Ectodermal cell (in vitro differentiated cells): ENCODE measurements around the gene CORO2A.

ENCODE experiments used
- H3K27ac ChIP-seq: 2 replicates; pipeline ENCODE4 v1.7.0; 2013; ENCODE audit warnings: mild to moderate bottlenecking, low read depth, low read length; ENCODE audit not compliant: insufficient read depth, poor library complexity, severe bottlenecking
- H3K27me3 ChIP-seq: 2 replicates; pipeline ENCODE4 v1.7.0; 2013; ENCODE audit warnings: mild to moderate bottlenecking, low read length; ENCODE audit not compliant: insufficient read depth, control insufficient read depth, poor library complexity, severe bottlenecking
- H3K36me3 ChIP-seq: one replicate; pipeline ENCODE4 v1.7.0; 2013; ENCODE audit warnings: low read length; ENCODE audit not compliant: control insufficient read depth, insufficient read depth
- H3K4me1 ChIP-seq: one replicate; pipeline ENCODE4 v1.7.0; 2013; ENCODE audit warnings: low read length; ENCODE audit not compliant: control insufficient read depth, insufficient read depth
- H3K4me3 ChIP-seq: 2 replicates; pipeline ENCODE4 v1.7.0; 2013; ENCODE audit warnings: low read depth, low read length, control low read depth; ENCODE audit not compliant: insufficient read depth
- H3K9me3 ChIP-seq: 2 replicates; pipeline ENCODE4 v1.7.0; 2013; ENCODE audit warnings: mild to moderate bottlenecking, low read length, moderate library complexity; ENCODE audit not compliant: control insufficient read depth
- WGBS, 2 experiments: methylation state at CpG; one replicate each; pipeline ENCODE4 v1.1.7; 2013; ENCODE audit warnings: missing lambda C conversion rate in 2 of 2; 5-methylcytosine and 5-hydroxymethylcytosine counted together

Gene CORO2A

GRCh38 chr9:98101416-98101815 lies 91.0 kb downstream of the CORO2A start:
- H3K27me3 ChIP-seq = no peaks in the 10 kb centered on the region
- no peaks in the 10 kb centered on the region for H3K36me3 ChIP-seq
- 89 to 92% methylated on average over 7 of the region's 7 CpGs for whole genome bisulfite sequencing, 2 experiments
- no peak overlapping the region for H3K27ac ChIP-seq
- H3K4me1 ChIP-seq = no peaks in the 10 kb centered on the region
- H3K9me3 ChIP-seq = no peaks in the 10 kb centered on the region
- no peak overlapping the region for H3K4me3 ChIP-seq

- no peaks in the 10 kb centered on the region for H3K4me1 ChIP-seq
- no peaks in the 10 kb centered on the region for H3K9me3 ChIP-seq
- no peak overlapping the region for H3K27ac ChIP-seq
- no peaks in the 10 kb centered on the region for H3K36me3 ChIP-seq
- no peak overlapping the region for H3K4me3 ChIP-seq
- H3K27me3 ChIP-seq = no peaks in the 10 kb centered on the region
These were observed 92.0 kb downstream of the CORO2A start for GRCh38 chr9:98100456-98100855.

GRCh38 chr9:98099898-98100297 lies 92.5 kb downstream of the CORO2A start:
- Histone ChIP-seq H3K9me3 (no peaks in the 10 kb centered on the region), H3K27ac (no peak overlapping the region)
- WGBS, 2 experiments = 93 to 95% methylated on average over 5 of the region's 5 CpGs

GRCh38 chr9:98099346-98099745 lies 93.1 kb downstream of the CORO2A start:
- no peaks in the 10 kb centered on the region for H3K9me3 ChIP-seq
- H3K4me3 ChIP-seq = no peak overlapping the region
- H3K4me1 ChIP-seq = no peaks in the 10 kb centered on the region
- H3K27me3 ChIP-seq = no peaks in the 10 kb centered on the region
- 86 to 96% methylated on average over 2 of the region's 2 CpGs for WGBS, 2 experiments
- no peaks in the 10 kb centered on the region for H3K36me3 ChIP-seq
- H3K27ac ChIP-seq = no peak overlapping the region

More at GRCh38 chr9:98099898-98100297, 92.5 kb downstream of the CORO2A start:
- no peaks in the 10 kb centered on the region for H3K36me3 ChIP-seq
- no peaks in the 10 kb centered on the region for H3K4me1 ChIP-seq
- no peak overlapping the region for H3K4me3 ChIP-seq
- no peaks in the 10 kb centered on the region for H3K27me3 ChIP-seq

GRCh38 chr9:98097836-98098235 lies 94.6 kb downstream of the CORO2A start:
- Histone ChIP-seq H3K4me1 (no peaks in the 10 kb centered on the region), H3K4me3 (no peak overlapping the region), H3K27ac (no peak overlapping the region), H3K36me3 (no peaks in the 10 kb centered on the region), H3K9me3 (no peaks in the 10 kb centered on the region), H3K27me3 (no peaks in the 10 kb centered on the region)
- WGBS, 2 experiments = 79 to 86% methylated on average over 4 of the region's 4 CpGs

GRCh38 chr9:98096091-98096490 lies 96.3 kb downstream of the CORO2A start:
- H3K27ac ChIP-seq = no peak overlapping the region
- no peaks in the 10 kb centered on the region for H3K27me3 ChIP-seq
- no peaks in the 10 kb centered on the region for H3K9me3 ChIP-seq
- 94 to 97% methylated on average over 5 of the region's 5 CpGs for WGBS, 2 experiments
- H3K4me1 ChIP-seq = peaks cover 6% of the 10 kb centered on the region
- no peaks in the 10 kb centered on the region for H3K36me3 ChIP-seq
- H3K4me3 ChIP-seq = no peak overlapping the region

- WGBS, 2 experiments = 89 to 94% methylated on average over 7 of the region's 7 CpGs
- Histone ChIP-seq H3K27me3 (no peaks in the 10 kb centered on the region), H3K27ac (no peak overlapping the region), H3K9me3 (no peaks in the 10 kb centered on the region), H3K4me1 (peaks cover 6% of the 10 kb centered on the region), H3K4me3 (no peak overlapping the region), H3K36me3 (no peaks in the 10 kb centered on the region)
These were observed 97.0 kb downstream of the CORO2A start for GRCh38 chr9:98095401-98095800.

GRCh38 chr9:98094851-98095250 lies 97.6 kb downstream of the CORO2A start:
- Histone ChIP-seq H3K36me3 (no peaks in the 10 kb centered on the region), H3K9me3 (no peaks in the 10 kb centered on the region), H3K27ac (no peak overlapping the region), H3K4me3 (no peak overlapping the region), H3K27me3 (no peaks in the 10 kb centered on the region), H3K4me1 (peaks cover 6% of the 10 kb centered on the region)
- WGBS, 2 experiments = 94 to 95% methylated on average over 16 of the region's 16 CpGs

- H3K4me1 ChIP-seq = peaks cover 6% of the 10 kb centered on the region
- H3K9me3 ChIP-seq = no peaks in the 10 kb centered on the region
- WGBS, 2 experiments = 91 to 95% methylated on average over 4 of the region's 4 CpGs
- no peak overlapping the region for H3K4me3 ChIP-seq
- no peaks in the 10 kb centered on the region for H3K36me3 ChIP-seq
- H3K27me3 ChIP-seq = no peaks in the 10 kb centered on the region
- no peak overlapping the region for H3K27ac ChIP-seq
These were observed 98.1 kb downstream of the CORO2A start for GRCh38 chr9:98094316-98094715.

- WGBS, 2 experiments = 87 to 90% methylated on average over 11 of the region's 11 CpGs
These were observed 99.9 kb downstream of the CORO2A start for GRCh38 chr9:98092613-98092931.

More at GRCh38 chr9:98092613-98092931, 99.9 kb downstream of the CORO2A start:
- H3K4me3 ChIP-seq = no peak overlapping the region
- no peaks in the 10 kb centered on the region for H3K27me3 ChIP-seq
- peaks cover 6% of the 10 kb centered on the region for H3K4me1 ChIP-seq
- H3K36me3 ChIP-seq = no peaks in the 10 kb centered on the region
- no peak overlapping the region for H3K27ac ChIP-seq
- H3K9me3 ChIP-seq = no peaks in the 10 kb centered on the region
